GM19351 (cell line): ENCODE measurements around the gene OSTF1.
A peak's percentile ranks its signal among the peaks of the same experiment; 100 is the strongest.

Source experiments
- ATAC-seq: cut with Tn5 transposase; IDR thresholded peaks from one replicate; pipeline ENCODE4 v1.9.1; 2021; ENCODE audit warnings: mild to moderate bottlenecking, moderate library complexity; ENCODE audit not compliant: unreplicated experiment

The OSTF1 gene

GRCh38 chr9:75084081-75084672 lies 4.1 kb upstream of the OSTF1 start:
- ATAC-seq, result no peak

- ATAC-seq, result no peak
These were observed 2.7 kb upstream of the OSTF1 start for GRCh38 chr9:75085640-75086039.

- ATAC-seq, result no peak
These were observed 1.6 kb upstream of the OSTF1 start for GRCh38 chr9:75086541-75087288.

GRCh38 chr9:75087289-75087823 lies 958 bp upstream of the OSTF1 start:
- peak; percentile 24 for ATAC-seq

GRCh38 chr9:75088646-75089372 lies 495 bp downstream of the OSTF1 start:
- peak; percentile 37 for ATAC-seq

- no peak for ATAC-seq
These were observed 1.1 kb downstream of the OSTF1 start for GRCh38 chr9:75089373-75089766.

GRCh38 chr9:75090579-75090978 lies 2.3 kb downstream of the OSTF1 start:
- ATAC-seq, result no peak

- no peak for ATAC-seq
These were observed 4.5 kb downstream of the OSTF1 start for GRCh38 chr9:75092766-75093165.

GRCh38 chr9:75096796-75097195 lies 8.5 kb downstream of the OSTF1 start:
- no peak for ATAC-seq

GRCh38 chr9:75101004-75101588 lies 12.8 kb downstream of the OSTF1 start:
- no peak for ATAC-seq

GRCh38 chr9:75102177-75102790 lies 14.0 kb downstream of the OSTF1 start:
- ATAC-seq, result no peak

- no peak for ATAC-seq
These were observed 16.3 kb downstream of the OSTF1 start for GRCh38 chr9:75104607-75105006.

GRCh38 chr9:75105019-75105540 lies 16.8 kb downstream of the OSTF1 start:
- no peak for ATAC-seq

GRCh38 chr9:75105841-75106240 lies 17.5 kb downstream of the OSTF1 start:
- no peak for ATAC-seq

GRCh38 chr9:75106857-75107256 lies 18.5 kb downstream of the OSTF1 start:
- ATAC-seq, result no peak

- no peak for ATAC-seq
These were observed 20.3 kb downstream of the OSTF1 start for GRCh38 chr9:75108571-75108970.

- ATAC-seq, result no peak
These were observed 21.0 kb downstream of the OSTF1 start for GRCh38 chr9:75109210-75109839.

- no peak for ATAC-seq
These were observed 22.8 kb downstream of the OSTF1 start for GRCh38 chr9:75111019-75111622.

- ATAC-seq, result no peak
These were observed 24.5 kb downstream of the OSTF1 start for GRCh38 chr9:75112789-75113188.

- no peak for ATAC-seq
These were observed 28.0 kb downstream of the OSTF1 start for GRCh38 chr9:75116306-75116705.
